GM23338 (cell line): ENCODE measurements around the gene RIPK4. TPM values are rescaled to one million over a fixed set of nuclear protein-coding genes. Genes with fewer than 3 reads are reported as not detected.

Experiments
- ATAC-seq: fragments of 200-7000 bp; cut with Tn5 transposase; 3 replicates; pipeline ENCODE4 v1.9.1; 2020
- DNase-seq: peaks from one replicate; pipeline ENCODE4 v3.0.0-alpha.2; 2015; ENCODE audit warnings: low spot score
- H2AFZ ChIP-seq: fragments of 200-600 bp; sonication (generic); 2 replicates; pipeline ENCODE4 v1.8.0; 2016; ENCODE audit warnings: antibody characterized with exemption, mild to moderate bottlenecking, moderate library complexity
- H3F3A ChIP-seq: fragments of 200-600 bp; sonication (generic); replicated peaks from 2 replicates; pipeline ENCODE4 v1.8.0; 2017; ENCODE audit warnings: antibody characterized with exemption, mixed run types, low read depth
- H3K27ac ChIP-seq: fragments of 200-600 bp; sonication (generic); 2 replicates; pipeline ENCODE4 v1.6.1; 2016; ENCODE audit warnings: low read depth
- H3K27me3 ChIP-seq: fragments of 200-600 bp; sonication (generic); 2 replicates; pipeline ENCODE4 v1.8.0; 2016; ENCODE audit warnings: mild to moderate bottlenecking, mixed run types, moderate library complexity; ENCODE audit not compliant: insufficient read depth
- H3K36me3 ChIP-seq: fragments of 200-600 bp; sonication (generic); 2 replicates; pipeline ENCODE4 v1.8.0; 2016; ENCODE audit warnings: mild to moderate bottlenecking; ENCODE audit not compliant: insufficient read depth
- H3K4me1 ChIP-seq: fragments of 200-600 bp; sonication (generic); 2 replicates; pipeline ENCODE4 v1.8.0; 2016; ENCODE audit warnings: mild to moderate bottlenecking, moderate library complexity; ENCODE audit not compliant: insufficient read depth
- H3K4me2 ChIP-seq: fragments of 200-600 bp; sonication (generic); 2 replicates; pipeline ENCODE4 v1.7.1; 2017; ENCODE audit warnings: mixed run types
- H3K4me3 ChIP-seq: fragments of 200-600 bp; sonication (generic); 2 replicates; pipeline ENCODE4 v1.6.1; 2016; ENCODE audit warnings: mixed run types
- H3K79me2 ChIP-seq: fragments of 200-600 bp; sonication (generic); replicated peaks from 2 replicates; pipeline ENCODE4 v1.8.0; 2017; ENCODE audit warnings: mild to moderate bottlenecking; ENCODE audit not compliant: insufficient read depth
- H3K9me2 ChIP-seq: fragments of 200-600 bp; sonication (generic); 2 replicates; pipeline ENCODE4 v1.8.0; 2017; ENCODE audit not compliant: insufficient read depth
- H4K20me1 ChIP-seq: fragments of 200-600 bp; sonication (generic); replicated peaks from 2 replicates; pipeline ENCODE4 v1.8.0; 2017; ENCODE audit warnings: mild to moderate bottlenecking; ENCODE audit not compliant: insufficient read depth
- H3K27ac Mint-ChIP-seq: 2 replicates; pipeline ENCODE4 v1.8.0; 2020; ENCODE audit warnings: inconsistent platforms, mild to moderate bottlenecking, moderate library complexity, mixed read lengths
- H3K27me3 Mint-ChIP-seq: 3 replicates; pipeline ENCODE4 v1.8.0; 2022; ENCODE audit warnings: low read depth, mild to moderate bottlenecking, moderate library complexity, mixed read lengths, inconsistent platforms; ENCODE audit not compliant: insufficient read depth, poor library complexity
- H3K36me3 Mint-ChIP-seq: 3 replicates; pipeline ENCODE4 v1.8.0; 2021; ENCODE audit warnings: low read depth, mild to moderate bottlenecking, inconsistent platforms, moderate library complexity, mixed read lengths
- H3K4me1 Mint-ChIP-seq: 3 replicates; pipeline ENCODE4 v1.8.0; 2020; ENCODE audit warnings: mild to moderate bottlenecking, inconsistent platforms, mixed read lengths
- H3K4me3 Mint-ChIP-seq: 3 replicates; pipeline ENCODE4 v1.8.0; 2021; ENCODE audit warnings: moderate library complexity, mild to moderate bottlenecking, inconsistent platforms, mixed read lengths
- H3K9me3 Mint-ChIP-seq: 3 replicates; pipeline ENCODE4 v1.8.0; 2020; ENCODE audit warnings: moderate library complexity, mild to moderate bottlenecking, inconsistent platforms, mixed read lengths
- CREB1 ChIP-seq: fragments of 250-450 bp; sonication (Bioruptor Pico); IDR thresholded peaks from 2 replicates; pipeline ENCODE4 v1.5.0; 2020; ENCODE audit warnings: low read depth, mild to moderate bottlenecking, moderate library complexity
- CTCF ChIP-seq, 2 experiments: fragments of 200-600 bp in 1 of 2; sonication (generic) in 1 of 2; conservative IDR thresholded peaks; 2 replicates each; pipeline versions ENCODE4 v1.5.1 to v1.6.1; 2016 to 2017; ENCODE audit warnings: antibody characterized with exemption in 2 of 2, low read depth in 2 of 2, mild to moderate bottlenecking in 2 of 2, moderate library complexity in 1 of 2
- ETS1 ChIP-seq: IDR thresholded peaks from 2 replicates; pipeline ENCODE4 v1.6.1; 2016; ENCODE audit warnings: antibody characterized with exemption
- EZH2 ChIP-seq: fragments of 200-600 bp; sonication (generic); IDR thresholded peaks from one replicate; pipeline ENCODE4 v1.8.0; 2017; ENCODE audit warnings: antibody characterized with exemption, mild to moderate bottlenecking, low read depth; ENCODE audit not compliant: unreplicated experiment
- EZH2phosphoT487 ChIP-seq: fragments of 200-600 bp; sonication (generic); IDR thresholded peaks from one replicate; pipeline ENCODE4 v1.8.1; 2018; ENCODE audit warnings: antibody characterized with exemption; ENCODE audit not compliant: unreplicated experiment
- JUNB ChIP-seq: IDR thresholded peaks from one replicate; pipeline ENCODE4 v1.6.1; 2016; ENCODE audit warnings: antibody characterized with exemption; ENCODE audit not compliant: unreplicated experiment
- NANOG ChIP-seq: IDR thresholded peaks from 2 replicates; pipeline ENCODE4 v1.6.1; 2016; ENCODE audit warnings: antibody characterized with exemption, borderline replicate concordance
- POLR2AphosphoS5 ChIP-seq: IDR thresholded peaks from 2 replicates; pipeline ENCODE4 v1.6.1; 2016; ENCODE audit warnings: antibody characterized with exemption, low read depth
- REST ChIP-seq: IDR thresholded peaks from one replicate; pipeline ENCODE4 v1.6.1; 2018; ENCODE audit warnings: antibody characterized with exemption; ENCODE audit not compliant: unreplicated experiment
- ZNF114 ChIP-seq: fragments of 250-450 bp; sonication (Bioruptor Pico); IDR thresholded peaks from 2 replicates; pipeline ENCODE4 v1.5.0; 2020; ENCODE audit warnings: mild to moderate bottlenecking, moderate library complexity
- ZNF331 ChIP-seq: fragments of 250-450 bp; sonication (Bioruptor Pico); IDR thresholded peaks from 2 replicates; pipeline ENCODE4 v1.5.0; 2020; ENCODE audit warnings: low read depth, mild to moderate bottlenecking, moderate library complexity
- polyA plus RNA-seq: library from polyadenylated mRNA; unstranded; fragments of >200 nt; fragmentation: Nextera tagmentation; extraction: Ambion mirVana; gene quantifications from 2 replicates; pipeline ENCODE4 v1.2.1, GENCODE V29; 2016
- total RNA-seq: library from RNA; depleted of rRNA; stranded (reverse); fragments of >200 nt; shearing (Covaris generic); gene quantifications from 2 replicates; pipeline ENCODE4 v1.2.3, GENCODE V29; 2014

RIPK4 gene
- total and polyA plus RNA-seq, 2 experiments from 2014 or later: 2.5 to 9.9 TPM

- TF ChIP-seq CTCF (conservative IDR thresholded peaks at IDR 0.05; ENCODE audit: low read depth in 2 of 2): no peak
- TF ChIP-seq NANOG: no peak
- no peak for TF ChIP-seq ZNF331 (CRISPR knock-in tag)
- no peak for TF ChIP-seq EZH2phosphoT487
- no peak for TF ChIP-seq EZH2
- no peak for TF ChIP-seq REST
- TF ChIP-seq POLR2AphosphoS5: no peak
- TF ChIP-seq CREB1 (CRISPR knock-in tag): no peak
Observed at GRCh38 chr21:41774467-41775148, 7.8 kb upstream of the RIPK4 start (continued).

GRCh38 chr21:41772351-41773080 is 5.7 kb upstream of the RIPK4 start:
- H3K4me3 Mint-ChIP-seq: peak overlapping the region; percentile 26; the same call in 1 of the 3 replicates
- Histone ChIP-seq H3K79me2 (no peaks in the 10 kb centered on the region), H3K9me2 (no peaks in the 10 kb centered on the region), H3K4me2 (peak overlapping the region; percentile 66; the same call in 1 of the 2 replicates), H3K4me3 (no peak overlapping the region), H4K20me1 (0 out of 2 replicates have a peak, but pooled peaks cover 4% of the 10 kb centered on the region), H3K27me3 (peaks cover 50% of the 10 kb centered on the region), H3K36me3 (no peaks in the 10 kb centered on the region), H3K27ac (no peak overlapping the region), H3F3A (no peaks in the 10 kb centered on the region; the same call in 1 of the 2 replicates), H3K4me1 (peaks cover 18% of the 10 kb centered on the region), H2AFZ (0 out of 2 replicates have a peak overlapping the region, but pooled peaks have one; percentile 74)
- H3K27me3 Mint-ChIP-seq: peaks cover 56% of the 10 kb centered on the region
- H3K36me3 Mint-ChIP-seq: no peaks in the 10 kb centered on the region
- no peak for DNase-seq
- peak; percentile 18 for ATAC-seq
- TF ChIP-seq CREB1 (CRISPR knock-in tag) (no peak), ETS1 (no peak), CTCF (conservative IDR thresholded peaks at IDR 0.05; ENCODE audit: low read depth in 2 of 2) (peak; percentile 14 to 51; a peak in 3 of 4 replicates), ZNF114 (CRISPR knock-in tag) (no peak), ZNF331 (CRISPR knock-in tag) (no peak), EZH2phosphoT487 (no peak), JUNB (no peak), NANOG (no peak)
- H3K9me3 Mint-ChIP-seq: no peaks in the 10 kb centered on the region
- peaks cover 46% of the 10 kb centered on the region for H3K4me1 Mint-ChIP-seq
- H3K27ac Mint-ChIP-seq: no peak overlapping the region
